HepG2 (cell line): ENCODE results near the gene SLC16A13. TPM values are rescaled to one million over a fixed set of nuclear protein-coding genes. Genes with fewer than 3 reads are reported as not detected.
A peak's percentile ranks its signal among the peaks of the same experiment; 100 is the strongest.

Experiments
- ARID5B ChIP-seq: IDR thresholded peaks from 2 replicates; pipeline ENCODE4 v1.4.0; 2020; ENCODE audit warnings: mild to moderate bottlenecking, missing genetic modification reagents
- FUBP1 ChIP-seq: sonication (generic); formaldehyde crosslinking; IDR thresholded peaks from 2 replicates; pipeline ENCODE4 v1.5.1; 2020; ENCODE audit warnings: missing genetic modification reagents, mild to moderate bottlenecking, borderline replicate concordance
- GATAD1 ChIP-seq: IDR thresholded peaks from 2 replicates; pipeline ENCODE4 v1.6.1; 2016; ENCODE audit warnings: missing genetic modification reagents, missing compliant biosample characterization
- GMEB1 ChIP-seq: sonication (generic); formaldehyde crosslinking; IDR thresholded peaks from 2 replicates; pipeline ENCODE4 v1.5.1; 2020; ENCODE audit warnings: missing genetic modification reagents, mild to moderate bottlenecking, borderline replicate concordance
- GTF3A ChIP-seq: sonication (generic); formaldehyde crosslinking; conservative IDR thresholded peaks from 2 replicates; pipeline ENCODE4 v1.4.0; 2020; ENCODE audit warnings: mild to moderate bottlenecking, missing genetic modification reagents
- NCOA5 ChIP-seq: sonication (generic); formaldehyde crosslinking; IDR thresholded peaks from 2 replicates; pipeline ENCODE4 v1.4.0; 2020; ENCODE audit warnings: missing genetic modification reagents
- PCBP1 ChIP-seq: fragments of 200-400 bp; formaldehyde crosslinking; IDR thresholded peaks from 2 replicates; pipeline ENCODE4 v1.6.1; 2017; ENCODE audit warnings: mild to moderate bottlenecking, low read depth, low read length, borderline replicate concordance
- ZC3H4 ChIP-seq: sonication (generic); formaldehyde crosslinking; IDR thresholded peaks from 2 replicates; pipeline ENCODE4 v1.4.0; 2020; ENCODE audit warnings: missing genetic modification reagents, borderline replicate concordance
- ZFP37 ChIP-seq: sonication (generic); formaldehyde crosslinking; IDR thresholded peaks from 2 replicates; pipeline ENCODE4 v1.4.0; 2020; ENCODE audit warnings: missing genetic modification reagents, borderline replicate concordance
- ZNF20 ChIP-seq: sonication (generic); formaldehyde crosslinking; IDR thresholded peaks from 2 replicates; pipeline ENCODE4 v1.4.0; 2020; ENCODE audit warnings: mild to moderate bottlenecking, moderate library complexity, missing genetic modification reagents
- ZNF275 ChIP-seq: sonication (generic); formaldehyde crosslinking; IDR thresholded peaks from 2 replicates; pipeline ENCODE4 v1.8.0; 2022; ENCODE audit warnings: missing genetic modification reagents, mild to moderate bottlenecking, inconsistent platforms, borderline replicate concordance
- ZNF33A ChIP-seq: sonication (generic); formaldehyde crosslinking; IDR thresholded peaks from 2 replicates; pipeline ENCODE4 v1.5.1; 2020; ENCODE audit warnings: missing genetic modification reagents, mild to moderate bottlenecking, moderate library complexity, borderline replicate concordance
- ZNF512B ChIP-seq: sonication (generic); formaldehyde crosslinking; IDR thresholded peaks from 2 replicates; pipeline ENCODE4 v1.5.1; 2020; ENCODE audit warnings: missing genetic modification reagents, mild to moderate bottlenecking, borderline replicate concordance
- ZNF598 ChIP-seq: sonication (generic); formaldehyde crosslinking; IDR thresholded peaks from 2 replicates; pipeline ENCODE4 v1.5.1; 2020; ENCODE audit warnings: mild to moderate bottlenecking, missing genetic modification reagents, borderline replicate concordance
- polyA plus RNA-seq, 8 experiments: library from polyadenylated mRNA; depleted of rRNA in 3 of 8; stranded (reverse) in 7 of 8; unstranded in 1 of 8; fragments of >200 nt; fragmentation: Illumina TruSeq in 4 of 8; extraction: Trizol in 4 of 8; gene quantifications; 2 replicates each; pipeline versions ENCODE4 v1.2.1 to v1.2.3, GENCODE V29; 2011 to 2016; ENCODE audit warnings: low read depth in 4 of 8, missing spikeins in 1 of 8, mixed read lengths in 1 of 8; ENCODE audit not compliant: insufficient read depth in 1 of 8
- total RNA-seq, 5 experiments: library from RNA; depleted of rRNA; stranded (reverse); fragments of >200 nt; fragmentation: Illumina TruSeq; extraction: Trizol; gene quantifications; 2 replicates each; pipeline ENCODE4 v1.2.3, GENCODE V29; 2016; ENCODE audit warnings: low read depth in 1 of 5

Gene SLC16A13
- total and polyA plus RNA-seq, 2 of the 13 experiments (the other 11 are each of a cell fraction or from before 2014, with no cell fraction given), result 2.2 to 3.0 TPM

- peak; percentile 9; the same call in 1 of the 2 replicates for TF ChIP-seq ARID5B (CRISPR knock-in tag)
- no peak for TF ChIP-seq GTF3A
- TF ChIP-seq ZNF275 (CRISPR knock-in tag), result peak; percentile 55; the same call in 1 of the 2 replicates
- no peak for TF ChIP-seq FUBP1 (CRISPR knock-in tag)
- no peak for TF ChIP-seq ZC3H4 (CRISPR knock-in tag)
- no peak for TF ChIP-seq ZNF598
- TF ChIP-seq NCOA5 (CRISPR knock-in tag), result no peak
- TF ChIP-seq ZNF512B (CRISPR knock-in tag), result no peak
- no peak for TF ChIP-seq PCBP1
- peak; percentile 41; the same call in 1 of the 2 replicates for TF ChIP-seq GMEB1 (CRISPR knock-in tag)
- peak; percentile 62 for TF ChIP-seq GATAD1 (CRISPR knock-in tag)
- 0 out of 2 replicates have a peak, but pooled peaks have one; percentile 54 for TF ChIP-seq ZFP37 (CRISPR knock-in tag)
- no peak for TF ChIP-seq ZNF33A (CRISPR knock-in tag)
- TF ChIP-seq ZNF20 (CRISPR knock-in tag), result 0 out of 2 replicates have a peak, but pooled peaks have one; percentile 80
These were observed at the start of gene SLC16A13 (continued) for GRCh38 chr17:7035591-7036368.
